Heart left ventricle (tissue), 16 donors: ENCODE results near the gene SLC9A3. TPM values are rescaled to one million over a fixed set of nuclear protein-coding genes. Genes with fewer than 3 reads are reported as not detected.

Experiments
- ATAC-seq, 4 donors: fragments of 200-7000 bp; cut with Tn5 transposase; one replicate each; pipeline ENCODE4 v1.9.1; 2020 to 2022; ENCODE audit warnings: moderate library complexity in 4 of 4, mild to moderate bottlenecking in 3 of 4, moderate number of reproducible peaks in 1 of 4
- DNase-seq, 5 donors: peaks; one replicate each; pipeline ENCODE4 v3.0.0-alpha.2; 2020
- H3K27ac ChIP-seq, 12 donors: fragments of 200-600 bp; sonication (generic) in 4 of 12; one replicate each; pipeline versions ENCODE4 v1.5.0 to v1.8.0; 2016 to 2022; ENCODE audit warnings: mild to moderate bottlenecking in 2 of 12
- H3K27me3 ChIP-seq, 9 donors: fragments of 200-600 bp; sonication (generic) in 2 of 9; one replicate each; pipeline versions ENCODE4 v1.5.1 to v1.8.0; 2016 to 2022; ENCODE audit warnings: mild to moderate bottlenecking in 3 of 9
- H3K36me3 ChIP-seq, 9 donors: fragments of 200-600 bp; sonication (generic) in 2 of 9; one replicate each; pipeline versions ENCODE4 v1.5.0 to v1.8.0; 2018 to 2022; ENCODE audit warnings: mild to moderate bottlenecking in 2 of 9
- H3K4me1 ChIP-seq, 12 donors: fragments of 200-600 bp; sonication (generic) in 4 of 12; one replicate each; pipeline versions ENCODE4 v1.5.0 to v1.8.0; 2016 to 2022; ENCODE audit warnings: mild to moderate bottlenecking in 3 of 12
- H3K4me3 ChIP-seq, 12 donors: fragments of 200-600 bp; sonication (generic) in 4 of 12; one replicate each; pipeline versions ENCODE4 v1.5.0 to v1.8.0; 2017 to 2022; ENCODE audit warnings: mild to moderate bottlenecking in 9 of 12, moderate library complexity in 4 of 12
- H3K9me3 ChIP-seq, 12 donors: fragments of 200-600 bp; sonication (generic) in 4 of 12; one replicate each; pipeline versions ENCODE4 v1.5.0 to v1.8.0; 2016 to 2022; ENCODE audit warnings: mild to moderate bottlenecking in 1 of 12
- CTCF ChIP-seq, 12 donors: fragments of 200-600 bp; sonication (generic) in 4 of 12; IDR thresholded peaks; one replicate each; pipeline versions ENCODE4 v1.5.0 to v1.8.0; 2018 to 2022; ENCODE audit warnings: antibody characterized with exemption in 12 of 12, mild to moderate bottlenecking in 5 of 12
- POLR2A ChIP-seq, 2 donors: fragments of 450-650 bp; IDR thresholded peaks; one replicate each; pipeline ENCODE4 v1.6.1; 2017; ENCODE audit warnings: antibody characterized with exemption in 2 of 2, mild to moderate bottlenecking in 2 of 2, moderate library complexity in 2 of 2
- WGBS, 4 donors: extraction: QIAGEN DNeasy Blood & Tissue Kit in 2 of 4; methylation state at CpG; one replicate each; pipeline versions ENCODE4 v1.1.5 to v1.1.7; 2013 to 2018; 5-methylcytosine and 5-hydroxymethylcytosine counted together
- intact Hi-C, 10 donors: fragments of 100-400 bp; cut with DNase I; formaldehyde crosslinking; loops; one replicate each; pipeline versions ENCODE4 v1.11.1 to v1.14.2; 2022
- polyA plus RNA-seq, 2 donors: library from polyadenylated mRNA; stranded (reverse); fragments of 200-250 nt; gene quantifications; one replicate each; pipeline ENCODE4 v1.2.3, GENCODE V29; 2013
- total RNA-seq, 9 donors: library from RNA; depleted of rRNA in 2 of 9; stranded (reverse); fragments of >200 nt in 2 of 9; fragmentation: NEBNext Ultra II Directional in 3 of 9; extraction: Animal tissue kit (Norgen Biotek cat#: 25700) in 3 of 9; gene quantifications; one replicate each; pipeline versions ENCODE4 v1.1.0 to v1.2.4, GENCODE V29; 2016 to 2023
- donor health status: ischemic (EF 13 %, LVEDD 7.1; RV severe dilation, severe dysfunction).
- donor health status: healthy with polysubstance abuse.
- donor health status: DM: no; HTN: yes; CAD: no.
- donor health status: DM: no; HTN: no; CAD: no.
- donor health status: ischemic (EF 25% LVEDD 6.9; RV normal size, moderate dysfunction).
- donor health status: ischemic (EF 25% LVEDD 5.7; RV mildly dilated, moderate dysfunction).
- donor health status: healthy.
- donor health status: DM: yes; HTN: yes; CAD: no.
- donor health status: ischemic (EF 35%, LVEDD 5.7; RV mildly dilated, moderate dysfunction).
- donor health status: nonischemic (EF 11% LVEDD 7.7; RV severe dilation, severe dysfunction).
- donor health status: DM: yes; HTN: yes; CAD: no.
- donor health status: PGD.
- donor health status: ischemic (EF 29% LVEDD 5.4; RV normal size, mild dysfunction).
- donor health status: nonischemic (EF 23%, LVEDD 6.1; RV moderate dilation, normal function).

Gene SLC9A3
- total and polyA plus RNA-seq, 11 donors, result 0.50 to 3.8 (median 1.0) TPM

GRCh38 chr5:431001-431710 is 93.1 kb downstream of the SLC9A3 start:
- no peak overlapping the region for H3K4me3 ChIP-seq
- peak; percentile 33 to 67 (median 52) for TF ChIP-seq CTCF (IDR thresholded peaks at IDR 0.05)
- TF ChIP-seq POLR2A (IDR thresholded peaks at IDR 0.05), result no peak
- DNase-seq (peak in 1 of 5 donors; percentile 62), ATAC-seq (peak; percentile 64 to 86 (median 73))
- H3K4me1 ChIP-seq, result no peaks in the 10 kb centered on the region
- H3K36me3 ChIP-seq, result no peaks in the 10 kb centered on the region
- intact Hi-C loops, result loop anchor here in 1 of 10 donors (10.0 kb wide), 1 partner anchor 106 kb away; the partner anchor contains the start of gene AHRR
- peaks cover 0 to 15% (median 0%) of the 10 kb centered on the region in 9 donors for H3K27me3 ChIP-seq
- 43 to 50% (median 47%) methylated on average over 16 to 18 of the region's 18 CpGs for WGBS, 4 donors
- no peaks in the 10 kb centered on the region for H3K9me3 ChIP-seq
- H3K27ac ChIP-seq, result no peak overlapping the region

GRCh38 chr5:430214-430925 is 93.9 kb downstream of the SLC9A3 start:
- H3K4me3 ChIP-seq, result no peak overlapping the region
- ATAC-seq (no peak), DNase-seq (peak in 1 of 5 donors; percentile 62)
- H3K27me3 ChIP-seq, result peaks cover 0 to 15% (median 0%) of the 10 kb centered on the region in 9 donors
- no peaks in the 10 kb centered on the region for H3K9me3 ChIP-seq
- intact Hi-C loops, result loop anchor here in 1 of 10 donors (10.0 kb wide), 1 partner anchor 106 kb away; the partner anchor contains the start of gene AHRR
- WGBS, 4 donors, result 77 to 89% (median 78%) methylated on average over 25 of the region's 25 CpGs
- H3K4me1 ChIP-seq, result no peaks in the 10 kb centered on the region
- TF ChIP-seq POLR2A (IDR thresholded peaks at IDR 0.05) (no peak), CTCF (IDR thresholded peaks at IDR 0.05) (no peak)
- H3K27ac ChIP-seq, result no peak overlapping the region
- no peaks in the 10 kb centered on the region for H3K36me3 ChIP-seq

GRCh38 chr5:429453-430188 is 94.6 kb downstream of the SLC9A3 start:
- WGBS, 4 donors, result 63 to 77% (median 69%) methylated on average over 22 to 35 of the region's 35 CpGs
- DNase-seq, result peak in 1 of 5 donors; percentile 63
- ATAC-seq, result peak in 2 of 4 donors; percentile 5 to 17

More at GRCh38 chr5:429453-430188, 94.6 kb downstream of the SLC9A3 start:
- Histone ChIP-seq H3K36me3 (no peaks in the 10 kb centered on the region), H3K27ac (no peak overlapping the region), H3K27me3 (peaks cover 0 to 15% (median 0%) of the 10 kb centered on the region in 9 donors), H3K9me3 (no peaks in the 10 kb centered on the region), H3K4me1 (peaks cover 0 to 5% (median 0%) of the 10 kb centered on the region in 12 donors), H3K4me3 (no peak overlapping the region)
- no peak for TF ChIP-seq CTCF (IDR thresholded peaks at IDR 0.05)
- TF ChIP-seq POLR2A (IDR thresholded peaks at IDR 0.05), result no peak
- intact Hi-C loops, result loop anchor here in 1 of 10 donors (10.0 kb wide), 1 partner anchor 105 kb away; the partner anchor contains the start of gene AHRR
